ENCODE data around the gene HTR3B. TPM values are rescaled to one million over a fixed set of nuclear protein-coding genes. Genes with fewer than 3 reads are reported as not detected.

Gene HTR3B, protein sequence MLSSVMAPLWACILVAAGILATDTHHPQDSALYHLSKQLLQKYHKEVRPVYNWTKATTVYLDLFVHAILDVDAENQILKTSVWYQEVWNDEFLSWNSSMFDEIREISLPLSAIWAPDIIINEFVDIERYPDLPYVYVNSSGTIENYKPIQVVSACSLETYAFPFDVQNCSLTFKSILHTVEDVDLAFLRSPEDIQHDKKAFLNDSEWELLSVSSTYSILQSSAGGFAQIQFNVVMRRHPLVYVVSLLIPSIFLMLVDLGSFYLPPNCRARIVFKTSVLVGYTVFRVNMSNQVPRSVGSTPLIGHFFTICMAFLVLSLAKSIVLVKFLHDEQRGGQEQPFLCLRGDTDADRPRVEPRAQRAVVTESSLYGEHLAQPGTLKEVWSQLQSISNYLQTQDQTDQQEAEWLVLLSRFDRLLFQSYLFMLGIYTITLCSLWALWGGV
- total RNA-seq (under 1 TPM in 1 of 5 donors, not detected in 4; 0.18 TPM), polyA plus RNA-seq (not detected)
- long read RNA-seq, donor 1 = 0 reads
- long read RNA-seq, donor 2 = 0 reads
- long read RNA-seq, donor 3 = 0 reads
- long read RNA-seq, donor 4 = 0 reads
- long read RNA-seq, donor 5 = 0 reads
- long read RNA-seq, donor 6 = 0 reads
- long read RNA-seq, donor 7 = 0 reads
- long read RNA-seq, donor 8 = 0 reads
- long read RNA-seq, donor 9 = 0 reads
- long read RNA-seq, donor 10 = 0 reads

- 64 to 76% (median 71%) methylated on average over 6 of the region's 6 CpGs for WGBS, 5 donors
- Histone ChIP-seq H3K27me3 (no peaks in the 10 kb centered on the region), H3K4me1 (peaks cover 0 to 14% (median 10%) of the 10 kb centered on the region in 4 donors), H3K9me3 (no peaks in the 10 kb centered on the region), H3K36me3 (no peaks in the 10 kb centered on the region), H3K4me3 (no peak within 1 kb of the TSS), H3K27ac (no peak within 1 kb of the TSS)
- intact Hi-C loops (cut with DNase I; ENCODE audit: low total_unique reads) = loop anchor here (10.0 kb wide), 1 partner anchor 340 kb away; no protein-coding TSS in a partner anchor
- no peak for TF ChIP-seq POLR2A (IDR thresholded peaks at IDR 0.05)
- TF ChIP-seq, protein P1, sequence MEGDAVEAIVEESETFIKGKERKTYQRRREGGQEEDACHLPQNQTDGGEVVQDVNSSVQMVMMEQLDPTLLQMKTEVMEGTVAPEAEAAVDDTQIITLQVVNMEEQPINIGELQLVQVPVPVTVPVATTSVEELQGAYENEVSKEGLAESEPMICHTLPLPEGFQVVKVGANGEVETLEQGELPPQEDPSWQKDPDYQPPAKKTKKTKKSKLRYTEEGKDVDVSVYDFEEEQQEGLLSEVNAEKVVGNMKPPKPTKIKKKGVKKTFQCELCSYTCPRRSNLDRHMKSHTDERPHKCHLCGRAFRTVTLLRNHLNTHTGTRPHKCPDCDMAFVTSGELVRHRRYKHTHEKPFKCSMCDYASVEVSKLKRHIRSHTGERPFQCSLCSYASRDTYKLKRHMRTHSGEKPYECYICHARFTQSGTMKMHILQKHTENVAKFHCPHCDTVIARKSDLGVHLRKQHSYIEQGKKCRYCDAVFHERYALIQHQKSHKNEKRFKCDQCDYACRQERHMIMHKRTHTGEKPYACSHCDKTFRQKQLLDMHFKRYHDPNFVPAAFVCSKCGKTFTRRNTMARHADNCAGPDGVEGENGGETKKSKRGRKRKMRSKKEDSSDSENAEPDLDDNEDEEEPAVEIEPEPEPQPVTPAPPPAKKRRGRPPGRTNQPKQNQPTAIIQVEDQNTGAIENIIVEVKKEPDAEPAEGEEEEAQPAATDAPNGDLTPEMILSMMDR (IDR thresholded peaks at IDR 0.05) = no peak
- no peak for TF ChIP-seq POLR2AphosphoS5 (IDR thresholded peaks at IDR 0.05)
- TF ChIP-seq EP300 (IDR thresholded peaks at IDR 0.05) = no peak
- DNase-seq = no peak
Observed at GRCh38 chr11:113904379-113905101, at the start of gene HTR3B. Gene HTR3B, plus strand, starts transcription at chr11:113904796. Its CDS starts 138 bp downstream, at chr11:113904934.

DNA sequence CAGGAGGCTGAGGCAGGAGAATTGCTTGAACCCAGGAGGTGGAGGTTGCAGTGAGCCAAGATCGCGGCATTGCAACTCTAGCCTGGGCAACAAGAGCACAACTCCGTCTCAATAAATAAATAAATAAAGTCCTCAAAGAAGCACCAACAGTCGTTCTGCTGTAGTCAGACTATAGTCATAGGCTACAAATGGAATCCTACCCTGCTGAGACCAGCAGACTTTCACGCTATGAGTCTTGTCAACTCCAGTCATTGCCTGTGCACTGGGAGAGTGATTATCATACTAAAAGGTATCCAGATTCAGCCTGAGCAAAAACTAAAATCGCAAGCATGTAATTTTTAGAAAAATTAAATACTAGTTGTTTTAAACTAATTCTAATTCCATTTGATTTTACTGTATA is 48.8 kb upstream of the HTR3B start:
- WGBS, 5 donors = 96 to 99% (median 97%) methylated on average over 6 of the region's 6 CpGs
- no peak for DNase-seq
- peaks cover 3 to 15% (median 8%) of the 10 kb centered on the region in 4 donors for H3K4me1 ChIP-seq
- H3K4me3 ChIP-seq = no peak overlapping the region
- H3K36me3 ChIP-seq = peaks cover 11 to 28% (median 23%) of the 10 kb centered on the region in 4 donors
- TF ChIP-seq EP300 (IDR thresholded peaks at IDR 0.05) = no peak
- TF ChIP-seq POLR2A (IDR thresholded peaks at IDR 0.05) = no peak
- no peak for TF ChIP-seq POLR2AphosphoS5 (IDR thresholded peaks at IDR 0.05)
- TF ChIP-seq, protein P1 (IDR thresholded peaks at IDR 0.05) = no peak
- intact Hi-C loops (cut with DNase I; ENCODE audit: low total_unique reads) = no loop called here
- H3K27ac ChIP-seq = no peak overlapping the region
- no peaks in the 10 kb centered on the region for H3K9me3 ChIP-seq
- no peaks in the 10 kb centered on the region for H3K27me3 ChIP-seq

DNA sequence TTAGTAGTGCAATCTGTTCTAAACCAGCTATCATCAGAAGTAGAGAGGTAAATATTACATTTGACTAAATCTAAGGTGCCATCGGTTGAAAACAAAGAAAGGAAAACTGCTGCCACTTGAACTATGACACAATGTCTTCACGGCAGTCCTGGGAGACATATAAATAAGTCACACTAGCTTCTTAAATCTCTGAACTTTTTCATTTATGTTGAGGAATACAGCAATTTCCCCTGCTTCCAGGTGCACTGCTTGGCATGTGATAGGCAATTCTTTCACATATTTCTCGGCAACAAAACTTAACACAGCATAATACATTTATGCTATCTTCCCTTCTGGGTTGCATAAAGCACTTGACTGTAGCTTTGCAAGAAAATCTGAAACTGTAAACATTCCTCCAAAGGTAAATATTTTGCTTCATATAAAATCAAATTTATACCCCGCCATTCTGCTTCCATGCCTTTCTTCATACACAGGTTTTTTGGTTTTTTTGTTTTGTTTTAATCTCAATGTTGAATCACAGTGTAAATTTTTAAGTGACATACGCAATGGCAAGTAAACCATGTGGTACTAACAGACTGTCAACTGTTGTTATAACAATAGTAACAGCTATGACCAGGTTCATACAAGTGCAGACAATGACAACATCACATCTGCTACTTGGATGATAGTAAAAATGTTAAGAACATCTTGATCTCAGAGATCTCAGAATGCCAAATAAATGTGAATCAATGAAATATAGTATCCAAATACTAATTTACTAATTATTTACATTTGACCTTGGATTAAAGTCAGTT is 47.4 kb upstream of the HTR3B start:
- H3K27me3 ChIP-seq = no peaks in the 10 kb centered on the region
- 30 to 59% (median 40%) methylated on average over 5 of the region's 5 CpGs for WGBS, 5 donors
- intact Hi-C loops (cut with DNase I; ENCODE audit: low total_unique reads) = no loop called here
- H3K4me3 ChIP-seq = no peak overlapping the region
- H3K36me3 ChIP-seq = peaks cover 2 to 15% (median 9%) of the 10 kb centered on the region in 4 donors
- H3K4me1 ChIP-seq = peaks cover 3 to 15% (median 8%) of the 10 kb centered on the region in 4 donors
- H3K27ac ChIP-seq = no peak overlapping the region
- TF ChIP-seq POLR2A (IDR thresholded peaks at IDR 0.05) = no peak
- TF ChIP-seq, protein P1 (IDR thresholded peaks at IDR 0.05) = no peak
- TF ChIP-seq POLR2AphosphoS5 (IDR thresholded peaks at IDR 0.05) = no peak
- TF ChIP-seq EP300 (IDR thresholded peaks at IDR 0.05) = no peak
- H3K9me3 ChIP-seq = no peaks in the 10 kb centered on the region
- DNase-seq = no peak
